ENCODE data around the gene AFF3.

Gene AFF3

DNA sequence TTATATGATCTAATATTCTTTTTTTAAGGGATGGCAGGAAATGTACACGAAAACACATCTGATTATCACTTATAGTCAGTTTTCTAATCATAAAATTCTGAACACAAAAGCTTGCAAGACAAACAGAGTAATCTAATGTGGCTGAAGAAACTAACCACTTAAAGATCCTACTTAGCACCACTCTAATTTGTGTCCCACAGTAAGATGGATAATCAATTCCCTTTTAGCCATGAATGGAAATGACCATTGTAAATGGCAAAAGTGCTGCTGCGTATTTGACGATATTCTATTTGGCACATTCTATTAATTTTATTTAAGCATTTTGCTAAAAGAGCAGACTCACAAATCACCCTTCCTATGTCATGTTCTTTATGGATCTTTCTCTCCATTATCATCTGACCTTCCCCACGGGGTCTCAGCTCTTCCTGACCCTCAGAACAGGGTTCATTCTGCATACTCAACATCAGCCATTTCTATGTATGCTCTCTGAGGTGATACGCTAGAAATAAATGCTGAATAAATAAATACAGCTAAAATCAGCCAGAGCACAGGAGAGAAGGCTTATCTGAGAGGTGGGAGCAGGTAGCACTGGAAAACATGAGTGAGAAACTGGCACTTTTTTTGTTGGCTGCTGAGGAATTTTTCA is 295.8 kb downstream of the AFF3 start:
- TF ChIP-seq, protein P1, sequence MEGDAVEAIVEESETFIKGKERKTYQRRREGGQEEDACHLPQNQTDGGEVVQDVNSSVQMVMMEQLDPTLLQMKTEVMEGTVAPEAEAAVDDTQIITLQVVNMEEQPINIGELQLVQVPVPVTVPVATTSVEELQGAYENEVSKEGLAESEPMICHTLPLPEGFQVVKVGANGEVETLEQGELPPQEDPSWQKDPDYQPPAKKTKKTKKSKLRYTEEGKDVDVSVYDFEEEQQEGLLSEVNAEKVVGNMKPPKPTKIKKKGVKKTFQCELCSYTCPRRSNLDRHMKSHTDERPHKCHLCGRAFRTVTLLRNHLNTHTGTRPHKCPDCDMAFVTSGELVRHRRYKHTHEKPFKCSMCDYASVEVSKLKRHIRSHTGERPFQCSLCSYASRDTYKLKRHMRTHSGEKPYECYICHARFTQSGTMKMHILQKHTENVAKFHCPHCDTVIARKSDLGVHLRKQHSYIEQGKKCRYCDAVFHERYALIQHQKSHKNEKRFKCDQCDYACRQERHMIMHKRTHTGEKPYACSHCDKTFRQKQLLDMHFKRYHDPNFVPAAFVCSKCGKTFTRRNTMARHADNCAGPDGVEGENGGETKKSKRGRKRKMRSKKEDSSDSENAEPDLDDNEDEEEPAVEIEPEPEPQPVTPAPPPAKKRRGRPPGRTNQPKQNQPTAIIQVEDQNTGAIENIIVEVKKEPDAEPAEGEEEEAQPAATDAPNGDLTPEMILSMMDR (IDR thresholded peaks at IDR 0.05; ENCODE audit: insufficient read depth, low read depth, low read length, missing control alignments) = no peak
- H3K4me3 ChIP-seq (ENCODE audit: low read length) = no peak overlapping the region
- no peak for DNase-seq (ENCODE audit: low read depth)

DNA sequence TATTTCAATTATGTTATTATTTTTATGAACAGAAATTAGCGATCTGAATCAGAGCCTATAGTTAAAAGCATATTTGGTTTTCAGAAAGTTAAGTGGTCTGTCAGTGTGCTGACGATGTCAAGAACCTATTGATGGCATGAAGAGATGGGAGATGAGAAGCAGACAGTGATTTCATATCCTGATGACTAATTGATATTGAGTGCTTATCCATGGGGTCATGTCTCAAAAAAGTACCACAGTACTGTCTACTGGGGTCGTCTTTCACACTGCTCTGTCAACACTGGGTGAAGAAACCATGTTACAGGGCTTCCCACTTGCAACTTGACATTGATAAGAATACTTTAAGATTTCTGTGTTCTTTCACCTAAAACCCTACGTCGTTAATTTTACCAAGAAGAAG is 297.1 kb downstream of the AFF3 start:
- H3K4me3 ChIP-seq (ENCODE audit: low read length) = no peak overlapping the region
- DNase-seq (ENCODE audit: low read depth) = no peak
- TF ChIP-seq, protein P1 (IDR thresholded peaks at IDR 0.05; ENCODE audit: insufficient read depth, low read depth, low read length, missing control alignments) = no peak

DNA sequence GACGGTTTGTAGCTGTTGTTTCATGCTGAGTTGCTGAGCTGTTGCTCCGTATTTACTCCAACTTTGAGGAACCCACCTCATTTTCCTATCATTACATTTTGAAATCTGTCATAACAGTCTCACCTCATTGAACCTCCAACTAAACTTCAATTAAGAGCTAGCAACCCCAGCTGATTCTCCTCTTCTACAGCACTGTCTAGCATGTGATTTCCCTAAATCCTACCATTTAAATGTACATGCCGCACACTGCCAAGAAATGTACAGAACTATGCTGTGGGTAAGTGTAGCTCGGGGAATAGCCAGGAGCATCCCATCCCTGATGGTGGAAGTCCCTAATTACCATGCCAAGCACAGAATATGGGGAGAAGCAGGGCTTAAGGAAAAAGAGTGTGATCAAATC is 299.9 kb downstream of the AFF3 start:
- no peak for DNase-seq (ENCODE audit: low read depth)
- TF ChIP-seq, protein P1 (IDR thresholded peaks at IDR 0.05; ENCODE audit: insufficient read depth, low read depth, low read length, missing control alignments) = no peak
- H3K4me3 ChIP-seq (ENCODE audit: low read length) = no peak overlapping the region

DNA sequence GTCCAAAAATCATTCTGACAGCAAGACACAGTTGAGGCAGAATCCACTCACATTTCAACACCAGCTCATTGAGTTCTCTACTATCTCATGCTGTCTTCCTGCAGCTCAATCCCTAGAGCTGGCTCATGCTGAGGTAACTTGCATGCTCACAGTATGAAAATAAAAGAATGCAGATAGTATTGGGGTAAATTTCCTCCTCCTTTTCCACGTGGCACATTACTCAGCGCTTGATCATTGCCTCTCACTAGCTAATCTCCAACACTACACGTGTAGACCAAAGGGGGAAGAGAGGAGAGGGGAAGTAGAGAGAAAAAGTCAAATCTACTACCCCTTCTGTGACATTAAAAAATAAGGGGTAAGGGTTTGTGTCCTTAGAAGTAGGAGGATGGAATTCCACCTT is 300.6 kb downstream of the AFF3 start:
- TF ChIP-seq, protein P1 (IDR thresholded peaks at IDR 0.05; ENCODE audit: insufficient read depth, low read depth, low read length, missing control alignments) = no peak
- DNase-seq (ENCODE audit: low read depth) = no peak
- H3K4me3 ChIP-seq (ENCODE audit: low read length) = no peak overlapping the region

DNA sequence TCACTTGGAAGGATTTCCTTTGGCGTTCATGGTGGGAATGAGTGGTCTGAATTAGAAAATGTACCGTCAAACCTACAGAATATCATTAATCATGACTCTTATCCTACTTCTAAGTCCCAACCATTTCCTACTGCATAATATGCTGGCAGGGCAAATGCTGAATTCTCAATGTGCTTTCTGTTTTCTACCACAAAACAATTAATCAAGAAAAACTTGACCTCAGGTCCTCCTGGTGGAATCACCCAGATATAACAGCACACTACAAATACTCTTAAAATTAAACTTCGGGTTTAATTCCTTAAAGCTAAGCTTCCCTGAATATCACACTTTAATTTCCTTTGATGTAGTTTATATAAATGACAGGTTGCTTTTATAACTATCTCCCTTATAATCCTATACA is 301.6 kb downstream of the AFF3 start:
- TF ChIP-seq, protein P1 (IDR thresholded peaks at IDR 0.05; ENCODE audit: insufficient read depth, low read depth, low read length, missing control alignments) = no peak
- no peak for DNase-seq (ENCODE audit: low read depth)
- no peak overlapping the region for H3K4me3 ChIP-seq (ENCODE audit: low read length)

DNA sequence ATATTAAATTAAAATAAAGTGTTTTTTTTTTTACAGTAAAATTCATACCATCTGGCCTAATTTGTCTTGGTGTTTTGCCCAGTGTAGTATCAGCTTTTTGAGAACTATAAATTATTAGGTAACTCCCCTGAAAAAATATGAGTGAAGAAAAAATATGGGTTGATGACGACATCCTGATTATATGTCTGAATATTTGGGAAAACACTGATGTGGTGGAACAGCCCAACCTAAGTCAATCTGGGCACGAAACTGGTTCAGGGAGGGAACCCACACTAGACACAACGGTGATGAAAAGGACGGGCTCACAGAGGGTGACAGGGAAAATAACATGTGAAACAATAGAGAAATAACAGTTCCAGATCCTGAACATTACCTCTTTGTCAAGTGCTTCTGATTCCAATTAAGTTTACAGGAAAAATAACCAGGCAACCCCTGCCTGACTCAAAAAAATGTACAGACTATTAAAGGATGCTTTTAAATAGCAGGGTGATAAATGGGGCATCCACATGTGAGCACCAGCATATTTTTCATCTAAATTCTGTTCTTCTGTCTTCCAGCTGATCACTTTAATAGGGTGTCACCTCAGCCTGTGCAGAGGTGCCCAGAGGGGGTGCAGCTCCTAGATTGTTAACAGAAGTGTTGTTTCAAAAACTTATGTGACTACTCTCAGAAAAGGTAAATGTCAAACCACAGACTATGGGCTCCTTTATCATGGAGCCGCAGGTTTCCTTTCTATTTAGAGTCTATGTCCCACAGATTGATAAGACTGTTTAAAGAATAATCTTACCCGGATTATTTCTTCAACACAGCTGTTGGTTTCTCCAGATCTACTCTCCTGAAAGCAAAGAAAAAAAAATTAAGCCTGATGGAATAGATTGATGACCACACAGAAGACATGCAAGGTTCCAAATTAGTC is 305.4 kb downstream of the AFF3 start:
- H3K4me3 ChIP-seq (ENCODE audit: low read length) = no peak overlapping the region
- DNase-seq (ENCODE audit: low read depth) = no peak
- TF ChIP-seq, protein P1 (IDR thresholded peaks at IDR 0.05; ENCODE audit: insufficient read depth, low read depth, low read length, missing control alignments) = no peak
